Kidney tubule cell (primary cell): ENCODE data around the gene SLC35B2.

ENCODE experiments used
- DNase-seq: peaks from one replicate; pipeline ENCODE4 v3.0.0-alpha.2; 2018; ENCODE audit warnings: low spot score

The SLC35B2 gene

DNA sequence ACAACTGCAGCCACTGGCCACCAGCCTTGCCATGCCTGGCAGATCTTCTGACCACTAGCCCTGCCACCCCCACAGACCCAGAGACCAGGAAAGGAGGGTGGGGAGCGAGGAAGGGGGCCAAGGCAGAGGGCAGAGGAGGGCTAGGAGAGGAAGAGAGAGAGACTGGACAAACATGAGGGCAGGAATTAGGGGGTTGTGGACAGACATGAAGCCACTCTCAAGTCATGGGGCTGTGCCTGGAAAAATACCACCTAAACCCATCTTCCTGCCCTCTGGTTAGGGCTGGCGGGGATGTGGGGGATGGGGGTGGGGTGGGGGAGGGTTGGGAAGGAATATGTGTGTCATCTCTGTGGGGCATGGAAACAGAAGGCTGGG is 35.4 kb downstream of the SLC35B2 start:
- no peak for DNase-seq

DNA sequence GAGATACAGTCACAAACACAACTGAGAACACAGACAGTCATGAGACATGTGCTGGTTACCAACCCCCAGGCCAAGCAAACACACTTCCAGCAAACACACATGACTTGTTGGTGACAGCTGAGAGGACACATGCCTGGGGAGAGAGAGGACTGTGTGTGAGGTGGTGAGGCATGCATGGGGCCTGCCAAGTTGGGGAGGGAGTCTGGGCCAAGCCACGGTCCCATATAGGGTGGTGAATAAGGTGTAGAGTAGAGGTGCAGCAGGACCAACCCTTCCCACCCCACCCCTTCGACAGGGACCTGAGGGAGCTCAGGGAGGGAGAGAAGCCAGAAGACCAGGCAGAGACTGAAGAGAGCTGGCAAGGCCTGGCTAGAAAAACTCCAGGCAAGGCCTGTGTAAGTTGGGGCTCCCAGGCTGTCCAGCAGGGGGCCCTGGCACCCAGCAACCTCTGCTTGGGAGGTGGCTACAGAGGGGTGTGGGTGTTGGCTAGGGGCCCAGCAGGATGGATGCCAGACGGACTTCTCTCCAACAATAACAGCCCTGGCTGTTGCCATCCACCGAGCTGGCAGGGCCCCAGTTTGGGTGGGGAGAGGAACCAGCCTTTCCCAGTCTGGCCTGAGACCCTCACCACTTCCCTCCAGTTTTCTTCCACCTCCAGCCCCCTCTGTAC is 35.9 kb downstream of the SLC35B2 start:
- peak; percentile 91 for DNase-seq

DNA sequence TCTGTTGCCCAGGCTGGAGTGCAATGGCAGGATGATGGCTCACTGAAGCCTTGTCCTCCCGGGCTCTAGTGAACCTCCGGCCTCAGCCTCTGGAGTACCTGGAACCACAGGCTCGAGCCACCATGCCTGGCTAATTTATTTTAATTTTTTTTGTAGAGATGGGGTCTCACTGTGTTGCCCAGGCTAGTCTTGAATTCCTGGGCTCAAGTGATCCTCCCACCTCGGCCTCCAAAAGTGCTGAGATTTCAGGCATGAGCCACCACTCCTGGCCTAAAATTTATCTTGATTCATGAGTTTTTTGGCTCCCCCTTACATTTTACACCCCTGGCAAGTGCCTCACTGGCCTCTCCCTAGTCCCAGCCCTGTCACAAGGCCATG is 36.4 kb downstream of the SLC35B2 start:
- no peak for DNase-seq

DNA sequence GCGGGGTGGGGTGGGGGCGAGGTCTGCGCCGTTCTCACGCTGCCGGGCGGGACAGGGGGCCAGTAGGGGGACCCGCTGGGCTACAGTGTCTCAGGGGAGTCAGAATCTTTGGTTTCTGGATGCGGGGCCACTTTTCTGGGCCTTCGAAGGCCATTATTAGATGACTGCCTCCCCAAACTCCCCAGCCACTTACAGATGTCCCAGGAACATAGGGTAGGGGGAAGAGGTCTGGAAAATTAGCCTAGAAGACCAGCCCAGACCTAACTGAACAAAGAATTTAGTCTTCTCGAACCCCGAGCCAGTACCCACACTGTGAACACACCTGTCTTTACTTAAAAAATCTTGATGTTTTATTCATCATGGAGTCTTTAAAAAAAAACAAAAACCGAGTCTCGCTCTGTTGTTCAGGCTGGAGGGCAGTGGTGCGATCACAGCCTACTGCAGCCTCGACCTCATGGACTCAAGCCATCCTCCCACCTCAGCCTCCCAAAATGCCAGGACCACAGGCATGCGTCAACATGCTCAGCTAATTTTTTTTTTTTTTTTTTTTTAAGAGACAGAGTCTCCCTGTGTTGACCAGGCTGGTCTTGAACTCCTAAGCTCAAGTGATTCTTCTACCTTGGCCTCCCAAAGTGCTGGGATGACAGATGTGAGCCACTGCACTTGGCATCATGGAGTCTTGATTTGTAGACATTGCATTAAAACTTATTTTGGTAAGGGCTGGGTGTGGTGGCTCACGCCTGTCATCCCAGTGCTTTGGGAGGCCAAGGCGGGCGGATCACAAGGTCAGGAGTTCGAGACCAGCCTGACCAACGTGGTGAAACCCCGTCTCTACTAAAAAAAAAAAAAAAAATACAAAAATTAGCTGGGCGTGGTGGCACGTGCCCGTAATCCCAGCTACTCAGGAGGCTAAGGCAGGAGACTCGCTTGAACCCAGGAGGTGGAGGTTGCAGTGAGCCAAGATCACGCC is 37.2 kb downstream of the SLC35B2 start:
- DNase-seq = no peak

DNA sequence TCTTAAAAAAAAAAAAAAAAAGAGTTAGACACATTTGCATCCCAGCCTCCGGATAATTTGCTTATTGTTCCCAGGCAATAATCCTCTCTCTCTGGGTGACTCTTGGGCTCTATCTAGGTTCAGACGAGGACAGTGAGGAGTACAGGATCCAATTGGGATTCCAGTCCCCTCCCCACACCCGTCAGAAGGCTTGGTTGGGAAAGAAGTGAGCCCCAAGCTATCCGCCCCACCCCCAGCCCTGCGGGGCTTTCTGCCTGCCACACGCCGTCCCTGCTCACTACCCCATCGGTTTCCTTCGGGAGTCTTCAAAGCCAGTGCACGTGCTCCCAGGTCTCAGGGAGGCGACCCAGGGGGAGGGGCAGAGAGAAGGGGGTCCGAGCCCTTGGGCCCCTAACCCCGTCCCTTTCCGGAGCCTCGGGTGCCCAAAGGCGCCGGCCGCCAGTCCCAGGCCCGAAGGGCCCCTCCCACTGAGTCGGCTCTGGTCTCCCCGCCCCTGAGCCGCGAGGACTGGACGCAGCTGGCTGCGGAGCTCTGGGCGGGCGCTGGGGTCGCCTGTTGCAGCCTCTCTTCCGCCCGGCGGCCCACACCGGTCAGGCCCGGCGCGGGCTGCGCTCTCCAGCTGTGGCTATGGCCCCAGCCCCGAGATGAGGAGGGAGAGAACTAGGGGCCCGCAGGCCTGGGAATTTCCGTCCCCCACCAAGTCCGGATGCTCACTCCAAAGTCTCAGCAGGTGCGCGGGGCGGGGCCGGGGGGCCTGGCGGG is 38.1 kb downstream of the SLC35B2 start:
- peak; percentile 75 for DNase-seq

DNA sequence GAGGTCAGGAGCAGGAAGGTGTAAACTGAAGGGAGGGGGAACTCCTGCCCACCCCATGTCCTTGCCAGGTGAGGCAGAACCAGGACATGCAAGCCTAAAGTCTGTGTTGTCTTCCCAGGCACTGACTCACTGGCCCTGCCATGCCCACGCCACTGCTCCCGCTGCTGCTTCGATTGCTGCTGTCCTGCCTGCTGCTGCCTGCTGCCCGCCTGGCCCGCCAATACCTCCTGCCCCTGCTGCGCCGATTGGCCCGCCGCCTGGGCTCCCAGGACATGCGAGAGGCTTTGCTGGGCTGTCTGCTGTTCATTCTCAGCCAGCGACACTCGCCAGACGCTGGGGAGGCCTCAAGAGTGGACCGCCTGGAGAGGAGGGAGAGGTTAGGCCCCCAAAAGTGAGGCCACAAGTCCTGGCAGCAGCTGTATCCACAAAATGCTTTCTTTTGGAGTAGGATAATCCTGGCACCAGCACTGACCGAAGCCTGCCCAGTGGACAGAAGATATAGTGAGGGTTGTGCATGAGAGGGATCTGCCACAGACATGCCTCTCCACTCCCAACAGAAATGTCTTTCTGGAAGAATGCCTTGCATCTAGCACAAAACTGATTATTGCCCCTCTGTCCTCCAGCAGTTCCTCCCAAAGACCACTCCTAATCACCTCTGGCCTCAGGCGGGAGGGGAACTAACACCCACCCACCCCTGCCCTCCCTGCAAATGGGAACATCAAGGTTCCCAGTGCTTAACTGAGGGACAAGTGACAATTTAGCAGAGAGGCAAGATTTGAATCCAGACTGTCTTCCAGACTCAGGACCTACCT is 39.8 kb downstream of the SLC35B2 start:
- DNase-seq = peak; percentile 78

DNA sequence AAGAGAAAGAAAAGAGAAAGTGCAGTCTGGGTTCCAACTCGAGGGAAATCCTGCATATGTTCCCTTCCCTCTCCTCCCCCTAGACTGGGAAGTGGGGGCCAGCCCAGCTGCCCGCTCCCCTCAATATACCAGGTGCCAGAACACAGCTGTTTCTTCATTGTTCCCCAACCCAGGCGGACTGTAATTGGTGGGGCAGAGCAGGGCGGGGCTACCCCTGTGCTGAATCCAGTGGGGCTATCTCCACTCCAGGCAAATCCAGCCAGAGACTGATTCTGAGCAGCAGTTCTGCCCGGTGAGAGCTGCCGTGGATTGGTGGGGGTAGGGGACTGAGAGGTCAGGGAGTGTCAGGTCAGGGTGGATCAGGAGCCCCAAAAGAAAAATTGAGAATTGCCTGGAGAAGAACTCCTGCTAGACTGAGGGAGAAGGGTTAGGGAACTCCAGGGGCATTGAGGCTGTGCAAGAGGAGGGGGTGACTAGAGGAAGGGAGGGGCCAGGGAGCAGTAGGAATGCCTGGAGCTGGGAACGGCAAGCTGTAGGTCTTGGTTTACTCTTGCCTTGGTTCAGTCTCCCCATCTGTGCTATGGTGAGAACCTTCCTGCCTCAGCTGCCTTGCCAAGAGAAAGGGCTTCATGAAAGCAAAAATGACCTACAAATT is 40.5 kb downstream of the SLC35B2 start, which contains the start of gene MYMX:
MYMX (plus strand) TSS at position 250 of the 655 bp plus-strand sequence. CDS start 546 bp downstream, outside the sequence.
- DNase-seq = no peak

DNA sequence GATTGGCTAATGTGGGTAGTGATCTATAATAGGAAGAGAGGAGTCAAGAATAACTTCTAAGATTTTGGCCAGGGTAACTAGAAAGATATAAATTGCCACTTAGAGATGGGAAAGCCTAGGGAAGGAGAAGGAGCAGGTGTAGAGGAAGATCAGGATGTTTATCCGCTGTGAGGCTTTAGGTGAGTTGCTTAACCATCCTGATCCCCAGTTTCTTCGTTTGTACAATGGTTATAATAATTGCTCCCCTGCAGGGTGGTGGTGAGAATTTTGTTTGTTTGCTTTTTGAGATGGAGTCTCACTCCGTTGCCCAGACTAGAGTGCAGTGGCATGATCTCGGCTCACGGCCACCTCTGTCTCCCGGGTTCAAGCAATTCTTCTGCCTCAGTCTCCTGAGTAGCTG is 43.0 kb downstream of the SLC35B2 start:
- DNase-seq = no peak

DNA sequence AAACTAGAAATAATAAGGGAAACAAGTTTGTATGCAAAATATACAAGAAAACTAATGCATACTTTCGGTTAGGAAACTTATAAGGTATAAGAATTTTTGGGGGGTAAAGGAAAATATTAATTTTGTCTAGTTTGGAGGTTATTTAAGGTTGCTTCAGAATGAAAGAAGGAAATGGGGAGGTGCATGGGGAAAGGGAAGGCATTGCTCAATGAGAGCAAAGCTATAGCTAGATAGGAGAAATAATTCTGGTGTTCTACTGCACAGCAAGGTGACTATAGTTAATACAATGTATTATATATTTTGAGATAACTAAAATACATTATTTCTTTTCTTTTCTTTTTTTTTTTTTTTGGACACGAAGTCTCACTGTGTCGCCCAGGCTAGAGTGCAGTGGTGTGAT is 46.0 kb downstream of the SLC35B2 start:
- no peak for DNase-seq

DNA sequence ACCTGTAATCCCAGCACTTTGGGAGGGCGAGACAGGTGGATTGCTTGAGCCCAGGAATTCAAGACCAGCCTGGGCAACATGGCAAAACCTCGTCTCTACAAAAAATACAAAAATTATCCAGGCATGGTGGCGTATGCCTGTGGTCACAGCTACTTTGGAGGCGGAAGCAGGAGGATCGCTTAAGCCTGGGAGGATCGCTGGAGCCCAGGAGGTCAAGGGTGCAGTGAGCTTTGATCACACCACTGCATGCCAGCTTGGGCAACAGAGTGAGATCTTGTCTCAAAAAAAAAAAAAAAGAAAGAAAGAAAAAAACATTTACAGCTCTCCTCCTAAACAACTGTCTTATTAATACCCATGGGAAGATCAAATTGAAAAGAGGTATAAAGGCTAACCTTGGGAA is 49.4 kb downstream of the SLC35B2 start:
- DNase-seq = no peak
